HG03439 (cell line): ENCODE results near the gene PHF5A.

ENCODE experiments used
- ATAC-seq: cut with Tn5 transposase; IDR thresholded peaks from one replicate; pipeline ENCODE4 v1.9.1; 2021; ENCODE audit warnings: mild to moderate bottlenecking, moderate library complexity; ENCODE audit not compliant: unreplicated experiment

The PHF5A gene

DNA sequence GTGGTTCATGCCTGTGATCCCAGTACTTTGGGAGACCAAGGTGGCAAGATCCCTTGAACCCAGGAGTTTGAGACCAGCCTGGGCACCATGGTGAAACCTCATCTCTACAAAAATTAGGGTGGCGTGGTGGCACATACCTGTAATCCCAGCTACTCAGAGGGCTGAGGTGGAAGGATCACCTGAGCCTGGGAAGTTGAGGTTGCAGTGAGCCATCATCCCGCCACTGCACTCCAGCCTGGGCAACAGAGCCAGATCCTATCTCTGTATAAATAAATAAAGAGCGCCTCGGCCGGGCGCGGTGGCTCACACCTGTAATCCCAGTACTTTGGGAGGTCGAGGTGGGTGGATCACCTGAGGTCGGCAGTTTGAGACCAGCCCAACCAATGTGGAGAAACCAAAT, 49.8 kb downstream of the PHF5A start:
- ATAC-seq: no peak

DNA sequence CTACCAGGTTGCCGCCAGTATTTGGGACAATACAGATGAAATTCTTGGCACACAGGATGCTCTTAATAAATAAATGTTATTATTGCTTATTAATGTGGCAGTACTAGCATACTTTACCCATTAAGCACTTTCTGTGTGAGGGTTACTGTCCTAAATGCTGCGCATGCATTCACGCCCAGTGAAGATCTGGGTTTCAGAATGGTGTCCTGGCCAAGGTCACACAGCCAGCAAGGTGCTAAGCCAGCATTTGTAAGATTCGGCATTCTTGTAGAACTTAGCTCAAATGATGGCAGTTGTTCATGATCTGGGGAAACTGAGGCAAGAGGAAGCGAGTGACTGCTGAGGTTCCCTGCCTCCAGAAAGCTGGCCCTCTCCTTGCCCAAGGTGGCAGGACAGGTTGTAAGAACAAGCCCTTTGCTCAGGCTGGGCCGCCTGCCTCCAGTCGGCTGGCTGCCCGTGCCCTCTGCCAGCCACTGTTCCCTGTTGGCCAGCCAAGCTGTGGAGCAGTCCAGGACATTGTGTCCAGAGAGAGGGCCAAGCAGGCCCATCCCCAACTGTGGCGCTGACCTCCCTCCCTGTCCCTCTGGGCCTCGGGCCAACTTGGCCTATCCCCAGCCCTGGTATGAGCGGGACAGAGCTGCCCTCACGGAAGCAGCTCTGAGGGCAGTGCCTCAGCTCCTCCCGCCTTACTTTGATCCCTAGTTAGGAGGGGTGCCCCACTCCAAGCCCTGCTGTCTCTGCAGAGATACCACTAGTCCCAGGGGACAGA, 50.7 kb downstream of the PHF5A start:
- no peak for ATAC-seq

DNA sequence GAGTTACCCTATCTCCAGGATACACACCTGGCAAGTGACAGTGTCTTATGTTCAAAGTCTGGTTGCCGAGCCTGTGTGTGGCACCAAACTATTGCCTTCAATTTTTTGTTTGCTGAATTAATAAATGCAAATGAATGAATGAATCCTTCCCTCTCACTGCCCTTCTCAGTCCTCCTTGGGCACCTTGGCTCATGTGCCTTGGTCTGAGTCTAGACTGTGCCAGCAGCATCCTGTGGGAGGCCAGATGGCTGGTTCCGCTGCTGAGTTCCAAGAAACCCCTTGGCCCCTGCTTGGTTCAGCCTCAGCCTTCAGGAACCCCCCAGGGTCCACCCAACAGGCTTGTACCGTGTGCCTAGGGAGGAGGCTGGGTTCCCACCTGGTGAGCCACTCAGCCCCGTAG, 52.9 kb downstream of the PHF5A start:
- ATAC-seq: no peak

DNA sequence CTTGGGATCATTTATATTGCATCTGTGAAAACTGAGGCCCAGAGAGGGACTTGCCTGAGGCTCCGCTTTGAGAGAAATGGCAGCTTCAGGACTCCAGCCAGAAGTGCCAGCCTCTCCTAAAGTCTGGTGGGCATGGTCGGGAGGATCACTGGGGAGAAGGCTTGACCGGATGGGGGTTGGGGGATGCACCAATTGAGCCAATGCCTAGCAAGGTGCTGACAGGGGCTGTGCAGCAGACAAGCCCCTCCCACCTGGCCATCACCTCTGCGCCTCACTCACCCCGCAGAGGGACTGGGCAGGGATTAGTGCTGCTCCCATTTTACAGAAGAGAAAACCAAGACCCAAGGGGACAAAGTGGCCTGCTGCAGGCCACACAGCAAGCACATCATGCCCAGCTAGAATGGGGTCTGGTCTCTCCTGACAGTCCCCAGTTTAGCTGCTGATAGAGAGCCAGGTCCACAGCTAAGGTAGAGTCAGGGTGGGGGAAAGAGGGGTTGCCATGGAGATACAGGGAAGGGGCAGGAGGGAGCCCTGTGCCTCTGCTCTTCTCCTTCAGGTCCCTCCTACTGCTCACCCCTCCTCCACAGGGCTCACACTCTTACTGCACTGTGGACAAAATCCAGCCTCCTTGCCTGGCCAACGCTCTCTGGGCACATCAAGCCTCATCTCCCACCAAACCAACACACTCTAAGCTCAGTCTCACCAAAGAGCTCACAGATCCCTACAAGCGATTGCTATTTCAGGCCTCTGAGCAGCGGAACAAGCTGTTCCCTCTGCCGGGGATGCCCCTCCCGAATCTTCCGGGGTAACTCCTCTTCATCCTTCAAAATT, 57.3 kb downstream of the PHF5A start:
- no peak for ATAC-seq

DNA sequence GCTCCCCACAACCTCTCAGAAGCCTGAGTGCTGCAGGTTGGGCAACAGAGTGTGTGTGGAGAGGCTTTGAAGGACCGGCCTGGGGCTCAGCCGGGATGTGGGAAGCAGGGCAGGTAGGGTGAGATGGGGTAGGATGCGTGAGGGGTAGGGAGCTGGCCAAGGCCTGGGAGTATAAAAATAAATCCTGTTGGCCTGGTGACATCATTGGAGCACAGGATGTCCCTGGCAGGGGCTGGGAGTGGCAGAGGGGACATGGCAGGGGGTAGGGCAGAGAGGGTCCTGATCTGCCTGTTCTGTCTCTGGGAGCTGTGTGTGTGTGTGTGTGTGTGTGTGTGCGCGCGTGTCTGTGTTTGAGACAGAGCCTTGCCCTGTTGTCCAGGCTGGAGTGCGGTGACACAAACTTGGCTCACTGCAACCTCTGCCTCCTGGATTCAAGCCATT, 58.2 kb downstream of the PHF5A start:
- ATAC-seq: no peak
